ENCODE data around the gene IFNA8. TPM values are rescaled to one million over a fixed set of nuclear protein-coding genes. Genes with fewer than 3 reads are reported as not detected.

IFNA8 gene
- total RNA-seq, 1 donor from 2014 or later: not detected

- H3K4me1 Mint-ChIP-seq (ENCODE audit: unreplicated experiment): peaks cover 9% of the 10 kb centered on the region
- H3K27ac Mint-ChIP-seq (ENCODE audit: unreplicated experiment): no peak overlapping the region
- H3K36me3 Mint-ChIP-seq (ENCODE audit: unreplicated experiment): no peaks in the 10 kb centered on the region
- no peak for TF ChIP-seq CTCF (IDR thresholded peaks at IDR 0.05)
- no peaks in the 10 kb centered on the region for H3K9me3 Mint-ChIP-seq (ENCODE audit: unreplicated experiment)
- no peak overlapping the region for H3K4me3 Mint-ChIP-seq (ENCODE audit: unreplicated experiment)
- no peak for DNase-seq (ENCODE audit: extremely low spot score, unreplicated experiment)
- H3K27me3 Mint-ChIP-seq (ENCODE audit: unreplicated experiment): peaks cover 87% of the 10 kb centered on the region
These were observed 9.0 kb upstream of the IFNA8 start for GRCh38 chr9:21399956-21400355.

- DNase-seq (ENCODE audit: extremely low spot score, unreplicated experiment): no peak
- no peaks in the 10 kb centered on the region for H3K9me3 Mint-ChIP-seq (ENCODE audit: unreplicated experiment)
- H3K36me3 Mint-ChIP-seq (ENCODE audit: unreplicated experiment): no peaks in the 10 kb centered on the region
- no peak overlapping the region for H3K27ac Mint-ChIP-seq (ENCODE audit: unreplicated experiment)
- H3K27me3 Mint-ChIP-seq (ENCODE audit: unreplicated experiment): peaks cover 86% of the 10 kb centered on the region
- TF ChIP-seq CTCF (IDR thresholded peaks at IDR 0.05): no peak
- H3K4me1 Mint-ChIP-seq (ENCODE audit: unreplicated experiment): peaks cover 3% of the 10 kb centered on the region
- H3K4me3 Mint-ChIP-seq (ENCODE audit: unreplicated experiment): no peak overlapping the region
These were observed 6.3 kb upstream of the IFNA8 start for GRCh38 chr9:21402386-21403251.

- Mint-ChIP-seq H3K4me1 (ENCODE audit: unreplicated experiment) (peaks cover 3% of the 10 kb centered on the region), H3K27ac (ENCODE audit: unreplicated experiment) (no peak overlapping the region), H3K27me3 (ENCODE audit: unreplicated experiment) (peaks cover 80% of the 10 kb centered on the region), H3K9me3 (ENCODE audit: unreplicated experiment) (no peaks in the 10 kb centered on the region), H3K4me3 (ENCODE audit: unreplicated experiment) (no peak overlapping the region), H3K36me3 (ENCODE audit: unreplicated experiment) (no peaks in the 10 kb centered on the region)
- DNase-seq (ENCODE audit: extremely low spot score, unreplicated experiment): no peak
- TF ChIP-seq CTCF (IDR thresholded peaks at IDR 0.05): no peak
These were observed 4.8 kb upstream of the IFNA8 start for GRCh38 chr9:21404146-21404545.

GRCh38 chr9:21412107-21412506, 3.2 kb downstream of the IFNA8 start:
- no peak for DNase-seq (ENCODE audit: extremely low spot score, unreplicated experiment)
- TF ChIP-seq CTCF (IDR thresholded peaks at IDR 0.05): no peak
- H3K4me3 Mint-ChIP-seq (ENCODE audit: unreplicated experiment): no peak overlapping the region
- H3K4me1 Mint-ChIP-seq (ENCODE audit: unreplicated experiment): no peaks in the 10 kb centered on the region
- H3K36me3 Mint-ChIP-seq (ENCODE audit: unreplicated experiment): no peaks in the 10 kb centered on the region
- H3K27me3 Mint-ChIP-seq (ENCODE audit: unreplicated experiment): peaks cover 53% of the 10 kb centered on the region
- H3K9me3 Mint-ChIP-seq (ENCODE audit: unreplicated experiment): no peaks in the 10 kb centered on the region
- H3K27ac Mint-ChIP-seq (ENCODE audit: unreplicated experiment): no peak overlapping the region

GRCh38 chr9:21413151-21413550, 4.2 kb downstream of the IFNA8 start:
- no peak for DNase-seq (ENCODE audit: extremely low spot score, unreplicated experiment)
- no peak for TF ChIP-seq CTCF (IDR thresholded peaks at IDR 0.05)
- Mint-ChIP-seq H3K4me1 (ENCODE audit: unreplicated experiment) (no peaks in the 10 kb centered on the region), H3K9me3 (ENCODE audit: unreplicated experiment) (no peaks in the 10 kb centered on the region), H3K36me3 (ENCODE audit: unreplicated experiment) (no peaks in the 10 kb centered on the region), H3K27me3 (ENCODE audit: unreplicated experiment) (peaks cover 46% of the 10 kb centered on the region), H3K27ac (ENCODE audit: unreplicated experiment) (no peak overlapping the region), H3K4me3 (ENCODE audit: unreplicated experiment) (no peak overlapping the region)
